Peyer's patch (tissue), 4 donors: ENCODE measurements around the gene CNTNAP5.

Source experiments
- CTCF ChIP-seq, 6 experiments: fragments of 450-650 bp in 4 of 6; fragments of 200-600 bp in 2 of 6; sonication (generic) in 1 of 6; IDR thresholded peaks; one replicate each; pipeline ENCODE4 v1.5.1; 2017 to 2019; ENCODE audit warnings: antibody characterized with exemption in 6 of 6, mild to moderate bottlenecking in 3 of 6, moderate library complexity in 1 of 6
- POLR2A ChIP-seq, 2 donors: fragments of 450-650 bp; IDR thresholded peaks; one replicate each; pipeline ENCODE4 v1.5.1; 2017; ENCODE audit warnings: antibody characterized with exemption in 2 of 2, mild to moderate bottlenecking in 2 of 2, moderate library complexity in 2 of 2

GRCh38 chr2:124395961-124396360 lies 370.9 kb downstream of the CNTNAP5 start:
- TF ChIP-seq CTCF (IDR thresholded peaks at IDR 0.05) (no peak), POLR2A (IDR thresholded peaks at IDR 0.05) (no peak)
